HEK293 (cell line): ENCODE data around the gene CCIN.

Experiments used
- CTCF ChIA-PET: fragments of 350-600 bp; formaldehyde crosslinking; extraction: SDS; loops from one replicate; lab custom pipeline; 2021; ENCODE audit warnings: antibody characterized with exemption; lab: Yijun Ruan, JAX
- POLR2A ChIA-PET: fragments of 300-600 bp; formaldehyde crosslinking; extraction: SDS; loops from one replicate; lab custom pipeline; 2020; ENCODE audit warnings: antibody characterized with exemption, inconsistent platforms; lab: Yijun Ruan, JAX
- H3K27ac ChIP-seq: fragments of 200-500 bp; sonication (Bioruptor generic); 2 replicates; pipeline ENCODE4 v1.5.1; 2014; ENCODE audit warnings: low read depth, low read length, control low read depth, inconsistent platforms; ENCODE audit errors: extremely low read depth
- H3K36me3 ChIP-seq, 2 experiments: fragments of 200-500 bp in 1 of 2; sonication (Bioruptor generic) in 1 of 2; 1 replicate in 1 of 2; 2 replicates in 1 of 2; pipeline ENCODE4 v1.5.1; 2014 to 2017; ENCODE audit warnings: inconsistent platforms in 2 of 2, low read length in 2 of 2; ENCODE audit not compliant: control insufficient read depth in 2 of 2, insufficient read depth in 1 of 2
- H3K4me1 ChIP-seq: fragments of 200-500 bp; sonication (Bioruptor generic); 2 replicates; pipeline ENCODE4 v1.5.1; 2014; ENCODE audit warnings: mild to moderate bottlenecking, low read length, inconsistent platforms; ENCODE audit not compliant: control insufficient read depth, insufficient read depth
- H3K4me3 ChIP-seq: 2 replicates; pipeline ENCODE4 v1.5.1; 2011; ENCODE audit warnings: low read depth, mild to moderate bottlenecking, control low read depth, low read length, moderate library complexity
- H3K9me3 ChIP-seq: fragments of 200-500 bp; sonication (Bioruptor generic); 2 replicates; pipeline ENCODE4 v1.5.1; 2014; ENCODE audit warnings: low read depth, low read length, inconsistent platforms; ENCODE audit not compliant: control insufficient read depth, insufficient read depth
- EGR2 ChIP-seq: fragments of 450-650 bp; formaldehyde crosslinking; IDR thresholded peaks from 2 replicates; pipeline ENCODE4 v1.5.1; 2016; ENCODE audit warnings: low read depth, missing biosample characterization, missing genetic modification characterization
- GLIS1 ChIP-seq: fragments of 450-650 bp; formaldehyde crosslinking; IDR thresholded peaks from 2 replicates; pipeline ENCODE4 v1.5.1; 2016; ENCODE audit warnings: missing biosample characterization, missing genetic modification characterization
- KLF9 ChIP-seq: fragments of 450-650 bp; formaldehyde crosslinking; IDR thresholded peaks from 2 replicates; pipeline ENCODE4 v1.5.1; 2016; ENCODE audit warnings: missing biosample characterization, missing genetic modification characterization, low read depth
- MZF1 ChIP-seq: fragments of 450-650 bp; formaldehyde crosslinking; IDR thresholded peaks from 2 replicates; pipeline ENCODE4 v1.5.1; 2017; ENCODE audit warnings: missing biosample characterization, missing genetic modification characterization, borderline replicate concordance
- REPIN1 ChIP-seq: fragments of 450-650 bp; formaldehyde crosslinking; IDR thresholded peaks from 2 replicates; pipeline ENCODE4 v1.5.1; 2017; ENCODE audit warnings: missing biosample characterization, missing genetic modification characterization, low read depth
- SCRT1 ChIP-seq: fragments of 450-650 bp; formaldehyde crosslinking; IDR thresholded peaks from 2 replicates; pipeline ENCODE4 v1.5.1; 2016; ENCODE audit warnings: missing biosample characterization, missing genetic modification characterization, borderline replicate concordance
- ZBTB17 ChIP-seq: fragments of 450-650 bp; formaldehyde crosslinking; IDR thresholded peaks from 2 replicates; pipeline ENCODE4 v1.5.1; 2016; ENCODE audit warnings: missing biosample characterization, missing genetic modification characterization
- ZIC2 ChIP-seq: fragments of 450-650 bp; formaldehyde crosslinking; IDR thresholded peaks from 2 replicates; pipeline ENCODE4 v1.5.1; 2016; ENCODE audit warnings: missing biosample characterization, missing genetic modification characterization
- ZNF148 ChIP-seq: fragments of 450-650 bp; formaldehyde crosslinking; IDR thresholded peaks from 2 replicates; pipeline ENCODE4 v1.5.0; 2017; ENCODE audit warnings: missing biosample characterization, missing genetic modification characterization, borderline replicate concordance
- ZNF2 ChIP-seq: fragments of 450-650 bp; formaldehyde crosslinking; IDR thresholded peaks from 2 replicates; pipeline ENCODE4 v1.5.1; 2016; ENCODE audit warnings: missing biosample characterization, missing genetic modification characterization
- ZNF221 ChIP-seq: fragments of 450-650 bp; formaldehyde crosslinking; IDR thresholded peaks from 2 replicates; pipeline ENCODE4 v1.5.1; 2017; ENCODE audit warnings: missing biosample characterization, missing genetic modification characterization, borderline replicate concordance
- ZNF248 ChIP-seq: fragments of 450-650 bp; formaldehyde crosslinking; IDR thresholded peaks from 2 replicates; pipeline ENCODE4 v1.5.1; 2017; ENCODE audit warnings: missing biosample characterization, missing genetic modification characterization
- ZNF274 ChIP-seq, 2 experiments: fragments of 200-500 bp in 1 of 2; fragments of 450-650 bp in 1 of 2; sonication (Bioruptor generic) in 1 of 2; formaldehyde crosslinking in 1 of 2; IDR thresholded peaks; 2 replicates each; pipeline versions ENCODE4 v1.5.1 to v1.6.1; 2014 to 2016; ENCODE audit warnings: borderline replicate concordance in 1 of 2, inconsistent platforms in 1 of 2, low read length in 1 of 2, missing biosample characterization in 1 of 2, missing genetic modification characterization in 1 of 2
- ZNF341 ChIP-seq: fragments of 450-650 bp; formaldehyde crosslinking; IDR thresholded peaks from 2 replicates; pipeline ENCODE4; 2016; ENCODE audit warnings: low read depth, missing biosample characterization, missing genetic modification characterization
- ZNF391 ChIP-seq: fragments of 450-650 bp; formaldehyde crosslinking; IDR thresholded peaks from 2 replicates; pipeline ENCODE4 v1.5.1; 2016; ENCODE audit warnings: low read depth, missing biosample characterization, missing genetic modification characterization, borderline replicate concordance
- ZNF416 ChIP-seq: fragments of 450-650 bp; formaldehyde crosslinking; IDR thresholded peaks from 2 replicates; pipeline ENCODE4 v1.5.1; 2016; ENCODE audit warnings: missing biosample characterization, missing genetic modification characterization
- ZNF621 ChIP-seq: fragments of 450-650 bp; formaldehyde crosslinking; IDR thresholded peaks from 2 replicates; pipeline ENCODE4 v1.5.1; 2017; ENCODE audit warnings: missing biosample characterization, missing genetic modification characterization
- ZNF664 ChIP-seq: fragments of 450-650 bp; formaldehyde crosslinking; IDR thresholded peaks from 2 replicates; pipeline ENCODE4 v1.5.1; 2016; ENCODE audit warnings: missing biosample characterization, missing genetic modification characterization
- ZNF830 ChIP-seq: fragments of 450-650 bp; IDR thresholded peaks from 2 replicates; pipeline ENCODE4 v1.5.0; 2018; ENCODE audit warnings: missing biosample characterization, missing genetic modification characterization, low read depth, mild to moderate bottlenecking, moderate library complexity
- ZSCAN4 ChIP-seq: fragments of 450-650 bp; formaldehyde crosslinking; IDR thresholded peaks from 2 replicates; pipeline ENCODE4 v1.5.1; 2017; ENCODE audit warnings: missing biosample characterization, missing genetic modification characterization
- TF ChIP-seq, protein P1 (sequence below): fragments of 450-650 bp; formaldehyde crosslinking; IDR thresholded peaks from 2 replicates; pipeline ENCODE4 v1.5.1; 2016; ENCODE audit warnings: missing biosample characterization, missing genetic modification characterization, borderline replicate concordance
- TF ChIP-seq, protein P2 (sequence below): fragments of 450-650 bp; formaldehyde crosslinking; IDR thresholded peaks from 2 replicates; pipeline ENCODE4 v1.5.1; 2016; ENCODE audit warnings: missing biosample characterization, missing genetic modification characterization

CCIN gene

GRCh38 chr9:36169708-36170107 lies 520 bp downstream of the CCIN start:
- Histone ChIP-seq H3K4me1 (no peaks in the 10 kb centered on the region), H3K9me3 (no peaks in the 10 kb centered on the region)
- TF ChIP-seq ZNF274 (IDR thresholded peaks at IDR 0.05; ENCODE audit: low read length) (no peak), ZNF274 (tag by site-specific recombination; IDR thresholded peaks at IDR 0.05; ENCODE audit: borderline replicate concordance) (no peak), ZSCAN4 (no peak), ZNF830 (tag by site-specific recombination) (no peak), ZNF416 (no peak), ZNF341 (tag by site-specific recombination) (no peak), GLIS1 (tag by site-specific recombination) (no peak), ZNF391 (no peak), ZNF221 (tag by site-specific recombination) (no peak), SCRT1 (tag by site-specific recombination) (no peak), ZIC2 (no peak), ZNF148 (tag by site-specific recombination) (no peak), KLF9 (tag by site-specific recombination) (no peak), ZNF2 (no peak), ZBTB17 (tag by site-specific recombination) (no peak)
- TF ChIP-seq, protein P1, sequence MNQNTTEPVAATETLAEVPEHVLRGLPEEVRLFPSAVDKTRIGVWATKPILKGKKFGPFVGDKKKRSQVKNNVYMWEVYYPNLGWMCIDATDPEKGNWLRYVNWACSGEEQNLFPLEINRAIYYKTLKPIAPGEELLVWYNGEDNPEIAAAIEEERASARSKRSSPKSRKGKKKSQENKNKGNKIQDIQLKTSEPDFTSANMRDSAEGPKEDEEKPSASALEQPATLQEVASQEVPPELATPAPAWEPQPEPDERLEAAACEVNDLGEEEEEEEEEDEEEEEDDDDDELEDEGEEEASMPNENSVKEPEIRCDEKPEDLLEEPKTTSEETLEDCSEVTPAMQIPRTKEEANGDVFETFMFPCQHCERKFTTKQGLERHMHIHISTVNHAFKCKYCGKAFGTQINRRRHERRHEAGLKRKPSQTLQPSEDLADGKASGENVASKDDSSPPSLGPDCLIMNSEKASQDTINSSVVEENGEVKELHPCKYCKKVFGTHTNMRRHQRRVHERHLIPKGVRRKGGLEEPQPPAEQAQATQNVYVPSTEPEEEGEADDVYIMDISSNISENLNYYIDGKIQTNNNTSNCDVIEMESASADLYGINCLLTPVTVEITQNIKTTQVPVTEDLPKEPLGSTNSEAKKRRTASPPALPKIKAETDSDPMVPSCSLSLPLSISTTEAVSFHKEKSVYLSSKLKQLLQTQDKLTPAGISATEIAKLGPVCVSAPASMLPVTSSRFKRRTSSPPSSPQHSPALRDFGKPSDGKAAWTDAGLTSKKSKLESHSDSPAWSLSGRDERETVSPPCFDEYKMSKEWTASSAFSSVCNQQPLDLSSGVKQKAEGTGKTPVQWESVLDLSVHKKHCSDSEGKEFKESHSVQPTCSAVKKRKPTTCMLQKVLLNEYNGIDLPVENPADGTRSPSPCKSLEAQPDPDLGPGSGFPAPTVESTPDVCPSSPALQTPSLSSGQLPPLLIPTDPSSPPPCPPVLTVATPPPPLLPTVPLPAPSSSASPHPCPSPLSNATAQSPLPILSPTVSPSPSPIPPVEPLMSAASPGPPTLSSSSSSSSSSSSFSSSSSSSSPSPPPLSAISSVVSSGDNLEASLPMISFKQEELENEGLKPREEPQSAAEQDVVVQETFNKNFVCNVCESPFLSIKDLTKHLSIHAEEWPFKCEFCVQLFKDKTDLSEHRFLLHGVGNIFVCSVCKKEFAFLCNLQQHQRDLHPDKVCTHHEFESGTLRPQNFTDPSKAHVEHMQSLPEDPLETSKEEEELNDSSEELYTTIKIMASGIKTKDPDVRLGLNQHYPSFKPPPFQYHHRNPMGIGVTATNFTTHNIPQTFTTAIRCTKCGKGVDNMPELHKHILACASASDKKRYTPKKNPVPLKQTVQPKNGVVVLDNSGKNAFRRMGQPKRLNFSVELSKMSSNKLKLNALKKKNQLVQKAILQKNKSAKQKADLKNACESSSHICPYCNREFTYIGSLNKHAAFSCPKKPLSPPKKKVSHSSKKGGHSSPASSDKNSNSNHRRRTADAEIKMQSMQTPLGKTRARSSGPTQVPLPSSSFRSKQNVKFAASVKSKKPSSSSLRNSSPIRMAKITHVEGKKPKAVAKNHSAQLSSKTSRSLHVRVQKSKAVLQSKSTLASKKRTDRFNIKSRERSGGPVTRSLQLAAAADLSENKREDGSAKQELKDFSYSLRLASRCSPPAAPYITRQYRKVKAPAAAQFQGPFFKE (tag by site-specific recombination) = no peak
- TF ChIP-seq, all 188 proteins: peak for 0
- CTCF ChIA-PET = interaction anchor here (0.6 to 8.2 kb wide), 6 partner anchors 17 to 160 kb away, joined by 3 to 172 read pairs (median 4); no protein-coding TSS in a partner anchor
- no peak overlapping the region for H3K27ac ChIP-seq
- H3K36me3 ChIP-seq = no peaks in the 10 kb centered on the region
- H3K4me3 ChIP-seq = no peak overlapping the region
- POLR2A ChIA-PET = interaction anchor here (2.6 kb wide), 1 partner anchor 20 kb away, joined by 16 read pairs; the partner anchor contains the start of gene CLTA

DNA sequence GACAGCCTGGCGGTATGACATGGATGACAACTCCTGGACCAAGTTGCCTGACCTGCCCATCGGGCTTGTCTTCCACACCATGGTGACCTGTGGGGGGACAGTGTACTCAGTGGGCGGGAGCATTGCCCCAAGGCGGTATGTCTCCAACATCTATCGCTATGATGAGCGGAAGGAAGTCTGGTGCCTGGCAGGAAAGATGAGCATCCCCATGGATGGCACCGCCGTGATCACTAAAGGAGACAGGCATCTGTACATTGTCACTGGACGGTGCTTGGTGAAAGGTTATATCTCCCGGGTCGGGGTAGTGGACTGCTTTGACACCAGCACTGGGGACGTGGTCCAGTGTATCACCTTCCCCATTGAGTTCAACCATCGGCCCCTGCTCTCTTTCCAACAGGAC lies 1.3 kb downstream of the CCIN start:
- no peaks in the 10 kb centered on the region for H3K9me3 ChIP-seq
- no peak overlapping the region for H3K4me3 ChIP-seq
- POLR2A ChIA-PET = interaction anchor here (0.6 to 2.6 kb wide), 2 partner anchors 20 to 410 kb away, joined by 5 to 16 read pairs; partner anchors contain the start of gene CLTA
- CTCF ChIA-PET = interaction anchor here (0.7 to 8.2 kb wide), 3 partner anchors 55 to 162 kb away, joined by 3 to 172 read pairs (median 3); no protein-coding TSS in a partner anchor
- no peaks in the 10 kb centered on the region for H3K4me1 ChIP-seq
- H3K36me3 ChIP-seq = no peaks in the 10 kb centered on the region
- H3K27ac ChIP-seq = no peak overlapping the region
- TF ChIP-seq, protein P2, sequence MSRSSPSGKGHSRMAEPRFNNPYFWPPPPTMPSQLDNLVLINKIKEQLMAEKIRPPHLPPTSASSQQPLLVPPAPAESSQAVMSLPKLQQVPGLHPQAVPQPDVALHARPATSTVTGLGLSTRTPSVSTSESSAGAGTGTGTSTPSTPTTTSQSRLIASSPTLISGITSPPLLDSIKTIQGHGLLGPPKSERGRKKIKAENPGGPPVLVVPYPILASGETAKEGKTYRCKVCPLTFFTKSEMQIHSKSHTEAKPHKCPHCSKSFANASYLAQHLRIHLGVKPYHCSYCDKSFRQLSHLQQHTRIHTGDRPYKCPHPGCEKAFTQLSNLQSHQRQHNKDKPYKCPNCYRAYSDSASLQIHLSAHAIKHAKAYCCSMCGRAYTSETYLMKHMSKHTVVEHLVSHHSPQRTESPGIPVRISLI = no peak
- TF ChIP-seq ZNF248 (tag by site-specific recombination) = no peak
- TF ChIP-seq ZNF148 (tag by site-specific recombination) = no peak
- no peak for TF ChIP-seq ZNF664
- TF ChIP-seq REPIN1 = no peak
- TF ChIP-seq EGR2 (tag by site-specific recombination) = no peak
- no peak for TF ChIP-seq ZNF621
- TF ChIP-seq MZF1 (tag by site-specific recombination) = no peak
